Ishikawa (cell line): ENCODE measurements around the gene CPEB4.

Source experiments
- CEBPB ChIP-seq: IDR thresholded peaks from 2 replicates; pipeline ENCODE4 v1.6.1; 2012
- CREB1 ChIP-seq: IDR thresholded peaks from 2 replicates; pipeline ENCODE4 v1.6.1; 2012; ENCODE audit warnings: low read depth
- TAF1 ChIP-seq: IDR thresholded peaks from 2 replicates; pipeline ENCODE4 v1.6.1; 2012; ENCODE audit warnings: low read depth, mild to moderate bottlenecking

DNA sequence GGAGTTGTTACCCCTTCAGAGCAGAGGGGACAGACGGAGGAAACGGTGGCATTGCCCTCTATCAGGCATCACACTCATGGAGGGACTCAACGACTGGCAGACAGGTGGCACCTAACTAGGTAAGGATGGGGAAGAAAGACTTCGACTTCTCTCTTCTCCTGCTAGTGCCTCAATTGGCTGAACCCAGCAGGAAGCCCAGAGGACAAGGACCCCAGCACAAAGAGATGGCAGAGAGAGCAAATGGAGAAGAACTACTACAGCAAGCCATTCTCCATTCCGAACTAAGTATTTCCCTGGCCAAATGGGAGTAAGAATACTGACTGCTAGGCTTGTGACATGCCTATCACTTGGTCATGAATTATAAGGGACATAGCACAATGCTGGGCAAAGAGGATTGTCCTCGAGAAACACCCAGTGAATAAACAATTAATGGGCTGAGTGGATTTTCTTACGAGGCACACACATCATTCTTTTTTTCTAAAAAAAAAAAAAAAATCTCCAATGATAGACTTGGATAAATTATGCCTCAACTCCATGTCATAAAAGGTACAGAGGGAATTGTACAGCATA is 35.3 kb upstream of the CPEB4 start:
- TF ChIP-seq CEBPB: no peak
- no peak for TF ChIP-seq TAF1
- TF ChIP-seq CREB1: no peak
